Uterus (tissue), 2 donors: Measurements from ENCODE around the gene SPSB3.

ENCODE experiments used
- CTCF ChIP-seq, 4 experiments: fragments of 200-600 bp in 2 of 4; fragments of 450-650 bp in 2 of 4; sonication (generic) in 2 of 4; IDR thresholded peaks; one replicate each; pipeline ENCODE4 v1.5.1; 2016 to 2019; ENCODE audit warnings: antibody characterized with exemption in 4 of 4, mild to moderate bottlenecking in 2 of 4, moderate library complexity in 1 of 4
- POLR2A ChIP-seq, 2 donors: fragments of 450-650 bp; IDR thresholded peaks; one replicate each; pipeline ENCODE4 v1.6.1; 2016; ENCODE audit warnings: antibody characterized with exemption in 2 of 2, mild to moderate bottlenecking in 1 of 2, moderate library complexity in 1 of 2

GRCh38 chr16:1732071-1732470, 50.3 kb downstream of the SPSB3 start:
- TF ChIP-seq CTCF (IDR thresholded peaks at IDR 0.05) (no peak), POLR2A (IDR thresholded peaks at IDR 0.05) (no peak)
